Measurements from ENCODE around the gene NFE2L2. TPM values are rescaled to one million over a fixed set of nuclear protein-coding genes. Genes with fewer than 3 reads are reported as not detected.

NFE2L2 gene
- total RNA-seq, 1 experiment from 2014 or later: 104 TPM

DNA sequence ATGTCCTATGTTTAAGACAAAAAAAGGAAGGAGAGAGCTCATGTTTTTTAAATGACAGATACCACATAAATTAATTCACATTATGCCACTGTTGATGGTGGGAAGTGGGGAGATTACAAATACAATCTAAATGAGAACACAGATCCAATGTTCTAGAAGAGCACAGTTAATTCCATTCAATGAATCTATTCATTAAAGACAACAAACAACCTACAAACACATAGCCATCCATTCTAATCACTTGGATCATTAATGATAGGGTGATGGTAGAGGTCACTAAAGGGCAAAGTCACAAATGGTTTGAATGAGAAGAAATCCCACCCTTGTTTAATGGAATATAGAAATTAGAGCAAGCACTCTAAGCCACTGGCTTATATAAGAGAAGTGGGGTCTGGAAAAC lies 30.3 kb downstream of the NFE2L2 start:
- ChIA-PET POLR2A (interaction anchor here (0.6 kb wide), 1 partner anchor 108 kb away, joined by 3 read pairs; no protein-coding TSS in a partner anchor), CTCF (no interaction called here)
- peaks cover 41% of the 10 kb centered on the region for H3K36me3 ChIP-seq (ENCODE audit: control insufficient read depth, insufficient read depth, low read length)
- H3K4me1 ChIP-seq (ENCODE audit: control insufficient read depth, insufficient read depth, low read length): peaks cover 58% of the 10 kb centered on the region
- no peaks in the 10 kb centered on the region for H3K9me3 ChIP-seq (ENCODE audit: control insufficient read depth, insufficient read depth, low read depth, low read length)
- H3K27ac ChIP-seq (ENCODE audit: low read length): peak overlapping the region; percentile 8; the same call in 1 of the 2 replicates
- H3K27me3 ChIP-seq (ENCODE audit: control insufficient read depth, insufficient read depth, low read length): no peaks in the 10 kb centered on the region
- H3K4me3 ChIP-seq (ENCODE audit: low read depth in 2 of 2, low read length in 2 of 2): no peak overlapping the region
- ATAC-seq: no peak
- in situ Hi-C loops (cut with HindIII; ENCODE audit: low pct_unique_long_range_greater_than_20kb, low sequenced_read_pairs): no loop called here
- no TSS peak for BruUV-seq (replicated peaks)
- TF ChIP-seq SIN3A (IDR thresholded peaks at IDR 0.05; ENCODE audit: borderline replicate concordance, insufficient read depth, low read depth, low read length) (no peak), TCF7L2 (IDR thresholded peaks at IDR 0.05; ENCODE audit: low read depth, low read length) (no peak), CTCF (IDR thresholded peaks at IDR 0.05) (no peak), POLR2AphosphoS5 (IDR thresholded peaks at IDR 0.05; ENCODE audit: low read depth, low read length) (no peak)
- TF ChIP-seq, protein P1, sequence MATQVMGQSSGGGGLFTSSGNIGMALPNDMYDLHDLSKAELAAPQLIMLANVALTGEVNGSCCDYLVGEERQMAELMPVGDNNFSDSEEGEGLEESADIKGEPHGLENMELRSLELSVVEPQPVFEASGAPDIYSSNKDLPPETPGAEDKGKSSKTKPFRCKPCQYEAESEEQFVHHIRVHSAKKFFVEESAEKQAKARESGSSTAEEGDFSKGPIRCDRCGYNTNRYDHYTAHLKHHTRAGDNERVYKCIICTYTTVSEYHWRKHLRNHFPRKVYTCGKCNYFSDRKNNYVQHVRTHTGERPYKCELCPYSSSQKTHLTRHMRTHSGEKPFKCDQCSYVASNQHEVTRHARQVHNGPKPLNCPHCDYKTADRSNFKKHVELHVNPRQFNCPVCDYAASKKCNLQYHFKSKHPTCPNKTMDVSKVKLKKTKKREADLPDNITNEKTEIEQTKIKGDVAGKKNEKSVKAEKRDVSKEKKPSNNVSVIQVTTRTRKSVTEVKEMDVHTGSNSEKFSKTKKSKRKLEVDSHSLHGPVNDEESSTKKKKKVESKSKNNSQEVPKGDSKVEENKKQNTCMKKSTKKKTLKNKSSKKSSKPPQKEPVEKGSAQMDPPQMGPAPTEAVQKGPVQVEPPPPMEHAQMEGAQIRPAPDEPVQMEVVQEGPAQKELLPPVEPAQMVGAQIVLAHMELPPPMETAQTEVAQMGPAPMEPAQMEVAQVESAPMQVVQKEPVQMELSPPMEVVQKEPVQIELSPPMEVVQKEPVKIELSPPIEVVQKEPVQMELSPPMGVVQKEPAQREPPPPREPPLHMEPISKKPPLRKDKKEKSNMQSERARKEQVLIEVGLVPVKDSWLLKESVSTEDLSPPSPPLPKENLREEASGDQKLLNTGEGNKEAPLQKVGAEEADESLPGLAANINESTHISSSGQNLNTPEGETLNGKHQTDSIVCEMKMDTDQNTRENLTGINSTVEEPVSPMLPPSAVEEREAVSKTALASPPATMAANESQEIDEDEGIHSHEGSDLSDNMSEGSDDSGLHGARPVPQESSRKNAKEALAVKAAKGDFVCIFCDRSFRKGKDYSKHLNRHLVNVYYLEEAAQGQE (IDR thresholded peaks at IDR 0.05; ENCODE audit: insufficient read depth in 1 of 2, low read depth in 2 of 2, low read length in 1 of 2): no peak
- no peak for DNase-seq (ENCODE audit: low read depth, low spot score)
- intact Hi-C loops (cut with micrococcal nuclease; ENCODE audit: unreplicated experiment): no loop called here

GRCh38 chr2:177232098-177232704 lies 32.3 kb downstream of the NFE2L2 start:
- TF ChIP-seq POLR2AphosphoS5 (IDR thresholded peaks at IDR 0.05; ENCODE audit: low read depth, low read length) (no peak), CTCF (IDR thresholded peaks at IDR 0.05) (no peak), TCF7L2 (IDR thresholded peaks at IDR 0.05; ENCODE audit: low read depth, low read length) (no peak), SIN3A (IDR thresholded peaks at IDR 0.05; ENCODE audit: borderline replicate concordance, insufficient read depth, low read depth, low read length) (no peak)
- TF ChIP-seq, protein P1 (IDR thresholded peaks at IDR 0.05; ENCODE audit: insufficient read depth in 1 of 2, low read depth in 2 of 2, low read length in 1 of 2): no peak
- ChIA-PET POLR2A (interaction anchor here (1.2 kb wide), 1 partner anchor 32 kb away, joined by 4 read pairs; the partner anchor contains the start of gene NFE2L2), CTCF (no interaction called here)
- Histone ChIP-seq H3K4me1 (ENCODE audit: control insufficient read depth, insufficient read depth, low read length) (peaks cover 55% of the 10 kb centered on the region), H3K9me3 (ENCODE audit: control insufficient read depth, insufficient read depth, low read depth, low read length) (no peaks in the 10 kb centered on the region), H3K36me3 (ENCODE audit: control insufficient read depth, insufficient read depth, low read length) (peaks cover 41% of the 10 kb centered on the region), H3K27me3 (ENCODE audit: control insufficient read depth, insufficient read depth, low read length) (no peaks in the 10 kb centered on the region), H3K4me3 (ENCODE audit: low read depth in 2 of 2, low read length in 2 of 2) (no peak overlapping the region), H3K27ac (ENCODE audit: low read length) (no peak overlapping the region)
- ATAC-seq: no peak
- in situ Hi-C loops (cut with HindIII; ENCODE audit: low pct_unique_long_range_greater_than_20kb, low sequenced_read_pairs): no loop called here
- BruUV-seq (replicated peaks): no TSS peak
- no peak for DNase-seq (ENCODE audit: low read depth, low spot score)
- intact Hi-C loops (cut with micrococcal nuclease; ENCODE audit: unreplicated experiment): no loop called here

Measured in Panc1 (cell line).